Aorta (tissue), 5 donors: Measurements from ENCODE around the gene WDR45. TPM values are rescaled to one million over a fixed set of nuclear protein-coding genes. Genes with fewer than 3 reads are reported as not detected.

Experiments
- ATAC-seq: fragments of 200-7000 bp; cut with Tn5 transposase; one replicate; pipeline ENCODE4 v1.9.1; 2022; ENCODE audit warnings: moderate library complexity; ENCODE audit not compliant: low FRiP score
- DNase-seq, 2 donors: peaks; one replicate each; pipeline ENCODE4 v3.0.0-alpha.2; 2020
- H3K27ac ChIP-seq, 2 donors: one replicate each; pipeline ENCODE4 v1.5.1; 2013; ENCODE audit warnings: low read length in 2 of 2, mild to moderate bottlenecking in 2 of 2, moderate library complexity in 2 of 2, control low read depth in 1 of 2, inconsistent platforms in 1 of 2, low read depth in 1 of 2
- H3K27me3 ChIP-seq, 2 donors: one replicate each; pipeline ENCODE4 v1.6.1; 2013; ENCODE audit warnings: control low read depth in 1 of 2, low read length in 1 of 2, mild to moderate bottlenecking in 1 of 2, moderate library complexity in 1 of 2; ENCODE audit not compliant: insufficient read depth in 2 of 2, control insufficient read depth in 1 of 2
- H3K36me3 ChIP-seq, 2 donors: one replicate each; pipeline ENCODE4 v1.6.1; 2013; ENCODE audit warnings: control low read depth in 1 of 2, low read length in 1 of 2, mild to moderate bottlenecking in 1 of 2; ENCODE audit not compliant: insufficient read depth in 2 of 2, control insufficient read depth in 1 of 2
- H3K4me1 ChIP-seq, 2 donors: one replicate each; pipeline ENCODE4 v1.6.1; 2013; ENCODE audit warnings: low read length in 2 of 2, control low read depth in 1 of 2, mild to moderate bottlenecking in 1 of 2, moderate library complexity in 1 of 2; ENCODE audit not compliant: insufficient read depth in 2 of 2, control insufficient read depth in 1 of 2
- H3K4me3 ChIP-seq, 2 donors: one replicate each; pipeline ENCODE4 v1.5.1; 2013; ENCODE audit warnings: low read length in 2 of 2, control low read depth in 1 of 2, mild to moderate bottlenecking in 1 of 2
- H3K9me3 ChIP-seq: one replicate; pipeline ENCODE4 v1.6.1; 2013; ENCODE audit warnings: mild to moderate bottlenecking, low read length; ENCODE audit not compliant: control insufficient read depth
- WGBS, 2 donors: extraction: QIAGEN DNeasy Blood & Tissue Kit; methylation state at CpG; one replicate each; pipeline ENCODE4 v1.1.7; 2013; 5-methylcytosine and 5-hydroxymethylcytosine counted together
- intact Hi-C, 2 donors: fragments of 100-400 bp; cut with DNase I; formaldehyde crosslinking; loops; one replicate each; pipeline versions ENCODE4 v1.14.2 to v1.15.0; 2022
- polyA plus RNA-seq, 2 donors: library from polyadenylated mRNA; stranded (reverse); fragments of 200-250 nt; gene quantifications; one replicate each; pipeline ENCODE4 v1.2.3, GENCODE V29; 2013
- total RNA-seq, 2 donors: library from RNA; stranded (reverse); fragmentation: NEBNext Ultra II Directional; extraction: Animal tissue kit (Norgen Biotek cat#: 25700); gene quantifications; one replicate each; pipeline ENCODE4 v1.2.1, GENCODE V29; 2021
- donor health status: healthy with polysubstance abuse.
- donor health status: Bipolar disorder and iron deficiency.
- donor health status: DM: no; HTN: no; CAD: no.
- donor health status: DM: no; HTN: no; CAD: no.
- donor health status: DM: yes; HTN: yes; CAD: no.

The WDR45 gene
- total and polyA plus RNA-seq, 4 donors, result 66.1 to 236 (median 78.7) TPM

DNA sequence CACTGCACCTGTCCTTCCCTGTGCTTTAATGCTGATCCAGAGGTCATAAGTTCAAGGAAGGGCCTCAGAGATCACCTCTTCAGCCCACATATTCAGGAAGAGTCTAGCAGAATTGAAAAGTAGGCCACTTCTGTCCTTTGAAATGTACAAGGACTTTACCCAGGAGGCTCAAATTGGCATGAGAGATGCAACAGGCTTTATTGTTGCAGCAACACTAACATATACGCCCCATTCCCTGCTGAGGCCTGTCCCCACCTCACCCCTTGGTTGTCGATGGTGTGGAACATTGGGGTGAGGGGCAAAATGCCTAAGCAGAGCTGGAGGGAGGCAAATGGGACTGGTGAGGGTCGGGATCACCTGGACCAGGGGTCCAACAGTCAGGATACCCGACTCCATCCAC lies 8.7 kb downstream of the WDR45 start:
- intact Hi-C loops, result no loop called here
- 82 to 92% methylated on average over 4 of the region's 4 CpGs for WGBS, 2 donors
- no peak for ATAC-seq
- no peak overlapping the region for H3K4me3 ChIP-seq
- H3K4me1 ChIP-seq, result no peaks in the 10 kb centered on the region
- H3K9me3 ChIP-seq, result no peaks in the 10 kb centered on the region
- H3K36me3 ChIP-seq, result no peaks in the 10 kb centered on the region
- H3K27ac ChIP-seq, result no peak overlapping the region
- no peak for DNase-seq
- no peaks in the 10 kb centered on the region for H3K27me3 ChIP-seq

DNA sequence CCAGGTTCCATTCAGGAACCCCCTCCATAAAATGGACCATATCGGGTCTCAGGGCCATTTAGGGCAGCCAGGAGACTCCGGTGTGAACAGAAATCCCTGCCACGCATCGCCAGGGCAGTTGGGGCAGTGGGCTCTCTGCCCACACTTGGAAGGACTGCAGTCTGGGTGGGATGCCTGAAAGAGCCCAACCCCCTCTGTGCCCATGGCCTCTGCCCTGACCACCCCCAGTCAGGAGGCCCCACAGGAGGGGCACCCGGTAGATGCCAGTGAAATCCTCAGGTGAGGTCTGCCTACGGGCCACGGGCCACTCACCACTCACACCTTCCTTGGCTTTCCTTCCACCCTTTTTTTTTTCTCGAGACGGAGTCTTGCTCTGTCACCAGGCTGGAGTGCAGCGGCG lies 10.6 kb downstream of the WDR45 start:
- no peaks in the 10 kb centered on the region for H3K27me3 ChIP-seq
- DNase-seq, result no peak
- H3K27ac ChIP-seq, result no peak overlapping the region
- no peak overlapping the region for H3K4me3 ChIP-seq
- no peaks in the 10 kb centered on the region for H3K9me3 ChIP-seq
- intact Hi-C loops, result no loop called here
- H3K4me1 ChIP-seq, result no peaks in the 10 kb centered on the region
- ATAC-seq, result no peak
- H3K36me3 ChIP-seq, result no peaks in the 10 kb centered on the region
- WGBS, 2 donors, result 83 to 85% methylated on average over 11 of the region's 11 CpGs

DNA sequence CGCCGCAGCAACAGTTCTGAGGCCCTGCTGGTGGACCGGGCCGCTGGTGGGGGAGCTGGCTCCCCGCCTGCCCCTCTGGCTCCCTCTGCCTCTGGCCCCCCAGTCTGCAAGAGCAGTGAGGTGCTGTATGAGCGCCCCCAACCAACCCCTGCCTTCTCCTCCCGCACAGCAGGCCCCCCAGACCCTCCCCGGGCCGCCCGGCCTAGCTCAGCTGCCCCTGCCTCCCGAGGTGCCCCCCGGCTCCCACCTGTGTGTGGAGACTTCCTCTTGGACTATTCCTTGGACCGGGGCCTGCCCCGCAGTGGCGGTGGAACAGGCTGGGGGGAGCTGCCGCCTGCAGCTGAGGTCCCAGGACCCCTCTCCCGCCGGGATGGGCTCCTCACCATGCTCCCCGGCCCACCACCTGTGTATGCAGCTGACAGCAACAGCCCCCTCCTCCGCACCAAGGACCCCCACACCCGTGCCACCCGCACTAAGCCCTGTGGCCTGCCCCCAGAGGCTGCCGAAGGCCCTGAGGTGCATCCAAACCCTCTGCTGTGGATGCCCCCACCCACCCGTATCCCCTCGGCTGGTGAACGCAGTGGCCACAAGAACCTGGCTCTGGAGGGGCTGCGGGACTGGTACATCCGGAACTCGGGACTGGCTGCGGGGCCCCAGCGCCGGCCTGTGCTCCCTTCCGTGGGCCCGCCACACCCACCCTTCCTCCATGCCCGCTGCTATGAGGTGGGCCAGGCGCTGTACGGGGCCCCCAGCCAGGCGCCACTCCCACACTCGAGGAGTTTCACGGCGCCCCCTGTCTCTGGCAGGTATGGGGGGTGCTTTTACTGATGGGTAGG lies 12.2 kb downstream of the WDR45 start:
- Histone ChIP-seq H3K4me1 (no peaks in the 10 kb centered on the region), H3K36me3 (no peaks in the 10 kb centered on the region), H3K27ac (no peak overlapping the region), H3K9me3 (no peaks in the 10 kb centered on the region), H3K27me3 (no peaks in the 10 kb centered on the region), H3K4me3 (no peak overlapping the region)
- ATAC-seq (no peak), DNase-seq (no peak)
- intact Hi-C loops, result no loop called here
- WGBS, 2 donors, result 85 to 89% methylated on average over 27 to 41 of the region's 41 CpGs

DNA sequence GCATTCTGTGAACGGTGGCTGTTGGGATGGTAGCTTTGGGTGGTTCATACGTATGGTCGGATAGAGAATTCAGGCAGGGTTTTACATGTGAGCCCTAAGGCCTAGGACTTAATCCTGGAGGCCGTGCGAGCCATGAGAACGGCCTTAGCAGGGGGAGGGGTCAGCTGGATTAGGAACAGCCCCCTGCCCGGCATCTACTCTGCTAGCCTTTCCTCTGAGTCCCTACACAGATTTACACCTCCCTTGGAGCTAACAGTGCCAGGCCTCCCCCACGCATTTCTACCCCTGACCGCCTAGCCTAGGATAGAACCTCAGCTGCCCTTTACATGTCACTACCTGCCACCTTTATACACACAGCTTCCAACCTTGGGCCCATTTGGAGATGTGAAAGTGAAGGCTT lies 13.0 kb downstream of the WDR45 start:
- no peaks in the 10 kb centered on the region for H3K4me1 ChIP-seq
- no peak for DNase-seq
- intact Hi-C loops, result no loop called here
- no peaks in the 10 kb centered on the region for H3K36me3 ChIP-seq
- no peaks in the 10 kb centered on the region for H3K27me3 ChIP-seq
- ATAC-seq, result no peak
- no peaks in the 10 kb centered on the region for H3K9me3 ChIP-seq
- H3K4me3 ChIP-seq, result no peak overlapping the region
- no peak overlapping the region for H3K27ac ChIP-seq
- WGBS, 2 donors, result 67 to 72% methylated on average over 9 of the region's 9 CpGs

DNA sequence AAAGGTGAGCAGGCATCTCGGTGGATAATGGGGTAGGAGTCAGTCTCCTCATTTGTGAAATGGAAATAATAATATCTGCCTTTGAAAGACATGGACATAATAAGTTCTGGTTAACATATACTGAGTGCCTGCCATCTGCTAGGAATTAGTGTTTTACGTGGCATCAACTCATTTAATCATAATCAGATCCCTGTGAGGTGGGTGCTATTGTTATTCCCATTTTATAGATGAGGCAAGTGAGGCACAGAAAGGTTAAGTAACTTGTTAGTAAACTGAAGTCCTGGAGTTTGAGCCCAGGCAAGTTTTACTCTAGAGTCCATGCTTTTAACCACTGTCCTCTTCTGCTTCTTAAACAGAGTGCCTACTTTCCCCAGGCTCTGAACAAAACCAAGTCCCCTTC lies 13.4 kb downstream of the WDR45 start:
- no peaks in the 10 kb centered on the region for H3K9me3 ChIP-seq
- ATAC-seq, result no peak
- intact Hi-C loops, result no loop called here
- DNase-seq, result no peak
- H3K27me3 ChIP-seq, result no peaks in the 10 kb centered on the region
- H3K4me3 ChIP-seq, result no peak overlapping the region
- H3K4me1 ChIP-seq, result no peaks in the 10 kb centered on the region
- no peaks in the 10 kb centered on the region for H3K36me3 ChIP-seq
- no peak overlapping the region for H3K27ac ChIP-seq
- WGBS, 2 donors, result 83 to 86% methylated on average over 2 of the region's 2 CpGs

DNA sequence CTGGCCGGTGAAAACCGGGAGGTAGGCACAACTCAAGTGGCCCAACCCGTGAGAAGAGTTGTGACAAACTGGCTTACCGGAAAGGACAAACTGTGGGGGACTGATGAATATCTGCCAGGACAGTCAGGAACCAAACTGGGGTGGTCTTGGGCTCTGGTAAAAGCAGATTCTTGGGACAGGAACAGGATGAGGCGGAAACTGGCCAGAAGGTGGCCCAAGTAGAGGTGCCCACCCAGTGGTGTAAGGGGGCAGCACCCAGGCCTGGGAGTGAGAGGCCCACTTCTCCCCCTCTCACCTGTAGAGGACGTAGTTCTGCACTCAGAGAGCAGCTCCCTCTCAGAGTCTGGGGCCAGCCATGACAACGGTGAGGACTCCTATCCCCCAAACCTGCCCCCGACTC lies 15.0 kb downstream of the WDR45 start:
- 88% methylated on average over 8 of the region's 8 CpGs for WGBS, 2 donors
- intact Hi-C loops, result no loop called here
- no peak for ATAC-seq
- H3K36me3 ChIP-seq, result no peaks in the 10 kb centered on the region
- no peak overlapping the region for H3K27ac ChIP-seq
- H3K4me3 ChIP-seq, result no peak overlapping the region
- no peaks in the 10 kb centered on the region for H3K27me3 ChIP-seq
- no peak for DNase-seq
- no peaks in the 10 kb centered on the region for H3K4me1 ChIP-seq
- no peaks in the 10 kb centered on the region for H3K9me3 ChIP-seq

DNA sequence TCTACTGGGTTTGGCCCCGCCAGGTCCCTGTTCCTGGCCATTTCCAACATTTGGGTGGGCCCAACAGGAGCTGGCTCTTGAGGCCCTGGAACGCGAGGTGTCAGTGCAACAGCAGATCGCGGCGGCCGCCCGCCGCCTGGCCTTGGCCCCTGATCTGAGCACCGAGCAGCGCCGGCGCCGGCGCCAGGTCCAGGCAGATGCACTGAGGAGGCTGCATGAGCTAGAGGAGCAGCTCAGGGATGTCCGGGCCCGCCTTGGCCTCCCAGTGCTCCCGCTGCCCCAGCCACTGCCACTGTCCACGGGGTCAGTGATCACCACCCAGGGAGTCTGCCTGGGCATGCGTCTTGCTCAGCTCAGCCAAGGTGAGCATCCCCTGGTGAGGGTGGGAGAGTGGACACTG lies 15.4 kb downstream of the WDR45 start:
- no peak overlapping the region for H3K27ac ChIP-seq
- no peaks in the 10 kb centered on the region for H3K9me3 ChIP-seq
- 83 to 94% methylated on average over 20 of the region's 20 CpGs for WGBS, 2 donors
- DNase-seq (no peak), ATAC-seq (no peak)
- H3K4me3 ChIP-seq, result no peak overlapping the region
- H3K4me1 ChIP-seq, result no peaks in the 10 kb centered on the region
- H3K27me3 ChIP-seq, result no peaks in the 10 kb centered on the region
- H3K36me3 ChIP-seq, result no peaks in the 10 kb centered on the region
- intact Hi-C loops, result no loop called here

DNA sequence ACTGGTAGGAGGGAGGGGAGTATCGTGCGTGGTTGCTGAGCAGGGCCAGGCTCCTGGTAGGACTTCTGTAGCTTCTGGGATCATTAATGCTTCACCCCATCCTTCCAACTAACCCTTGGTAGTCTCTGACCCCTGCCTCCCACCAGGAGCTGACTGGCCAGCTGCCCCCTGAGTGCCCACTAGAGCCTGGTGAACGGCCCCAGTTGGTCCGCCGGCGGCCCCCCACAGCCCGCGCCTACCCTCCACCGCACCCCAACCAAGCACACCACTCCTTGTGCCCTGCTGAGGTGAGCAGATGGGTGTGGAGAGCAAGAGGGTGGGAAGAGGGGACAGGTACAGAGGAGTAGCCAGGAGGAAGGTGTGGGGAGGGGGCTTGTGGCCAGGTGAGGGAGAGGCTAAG lies 16.0 kb downstream of the WDR45 start:
- intact Hi-C loops, result no loop called here
- H3K27ac ChIP-seq, result no peak overlapping the region
- no peaks in the 10 kb centered on the region for H3K4me1 ChIP-seq
- no peak for DNase-seq
- H3K9me3 ChIP-seq, result no peaks in the 10 kb centered on the region
- no peaks in the 10 kb centered on the region for H3K27me3 ChIP-seq
- whole genome bisulfite sequencing, 2 donors, result 89 to 92% methylated on average over 9 of the region's 9 CpGs
- no peaks in the 10 kb centered on the region for H3K36me3 ChIP-seq
- ATAC-seq, result no peak
- no peak overlapping the region for H3K4me3 ChIP-seq

DNA sequence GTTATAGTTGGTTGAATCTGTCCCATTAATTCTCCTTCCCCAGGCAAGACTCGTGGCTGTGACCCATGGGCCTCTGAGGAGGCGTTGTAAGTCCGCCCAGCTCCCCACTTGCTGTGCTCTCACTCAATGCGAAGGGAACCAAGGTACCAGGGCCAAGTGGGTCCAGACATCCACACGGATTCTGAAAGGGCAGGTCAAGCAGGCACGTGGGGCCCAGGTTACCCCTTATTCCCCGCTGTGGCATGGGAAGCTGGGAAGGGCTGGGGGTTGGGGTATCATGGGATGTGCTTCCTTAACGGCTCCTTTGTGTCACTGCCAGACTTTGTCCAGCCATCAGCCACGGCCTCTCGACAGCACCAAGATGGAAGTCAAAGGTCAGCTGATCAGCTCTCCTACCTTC lies 17.8 kb downstream of the WDR45 start:
- H3K9me3 ChIP-seq, result no peaks in the 10 kb centered on the region
- no peaks in the 10 kb centered on the region for H3K4me1 ChIP-seq
- H3K4me3 ChIP-seq, result no peak overlapping the region
- ATAC-seq, result no peak
- H3K36me3 ChIP-seq, result no peaks in the 10 kb centered on the region
- no peak overlapping the region for H3K27ac ChIP-seq
- WGBS, 2 donors, result 81 to 86% methylated on average over 10 of the region's 10 CpGs
- intact Hi-C loops, result no loop called here
- no peaks in the 10 kb centered on the region for H3K27me3 ChIP-seq
- DNase-seq, result no peak
